GM18909 (cell line): Measurements from ENCODE around the gene NCBP2.
"Not testable (repeated sequence)": the region's sequence is repeated elsewhere in the genome, so short reads cannot be mapped to it uniquely, and the experiment has no call there.

ENCODE experiments used
- ATAC-seq: cut with Tn5 transposase; IDR thresholded peaks from one replicate; pipeline ENCODE4 v1.9.1; 2021; ENCODE audit warnings: mild to moderate bottlenecking; ENCODE audit not compliant: unreplicated experiment, poor library complexity

The NCBP2 gene

DNA sequence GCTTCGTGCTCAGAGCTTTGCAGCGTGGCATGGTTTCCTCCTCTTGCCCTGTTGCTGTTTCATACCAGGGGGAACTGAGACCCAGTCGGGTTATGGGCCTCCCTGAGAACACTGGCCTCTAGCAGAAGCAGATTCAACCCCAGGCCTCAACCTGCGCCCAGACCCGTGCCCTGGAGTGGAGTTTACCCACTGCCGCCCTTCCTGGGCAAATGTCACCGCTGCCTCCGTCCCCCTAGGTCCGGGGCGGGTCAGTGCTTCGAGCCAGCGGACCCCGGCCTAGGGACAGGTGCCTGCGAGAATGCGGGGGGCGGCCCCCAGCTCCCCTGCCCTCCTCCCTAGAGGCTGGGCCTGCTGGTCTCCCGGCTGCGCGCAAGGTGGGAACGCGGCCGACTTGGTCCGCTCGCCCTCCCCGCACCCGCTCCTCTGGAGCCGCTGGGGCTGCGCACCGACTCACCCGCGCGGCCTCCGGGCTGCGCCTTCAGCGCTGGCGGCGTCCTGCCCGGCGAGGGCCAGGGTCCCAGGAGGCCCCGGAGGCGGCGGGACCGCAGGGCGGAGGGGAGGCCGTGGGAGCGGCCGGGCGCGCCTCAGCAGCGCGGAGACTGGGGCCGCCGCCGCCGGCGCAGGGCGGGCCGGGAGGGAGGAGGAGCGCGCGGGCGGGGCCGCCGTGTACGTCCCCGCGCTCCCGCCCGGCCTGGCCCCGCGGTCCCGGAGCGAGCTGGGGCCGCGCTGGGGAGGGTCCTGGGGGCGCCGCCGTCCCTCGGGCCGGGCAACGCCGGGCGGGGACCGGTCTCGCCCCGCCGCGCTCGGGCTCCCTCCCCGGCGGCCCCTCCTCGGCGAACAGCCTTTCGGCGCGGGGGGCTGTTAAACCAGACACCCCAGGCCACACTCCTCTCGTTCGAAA, 26.2 kb upstream of the NCBP2 start, which contains the start of gene PIGZ:
TSS of gene PIGZ (minus strand) at position 601 of the 901 bp plus-strand sequence. CDS start 16,802 bp downstream, outside the sequence.
- ATAC-seq, result peak; percentile 64

DNA sequence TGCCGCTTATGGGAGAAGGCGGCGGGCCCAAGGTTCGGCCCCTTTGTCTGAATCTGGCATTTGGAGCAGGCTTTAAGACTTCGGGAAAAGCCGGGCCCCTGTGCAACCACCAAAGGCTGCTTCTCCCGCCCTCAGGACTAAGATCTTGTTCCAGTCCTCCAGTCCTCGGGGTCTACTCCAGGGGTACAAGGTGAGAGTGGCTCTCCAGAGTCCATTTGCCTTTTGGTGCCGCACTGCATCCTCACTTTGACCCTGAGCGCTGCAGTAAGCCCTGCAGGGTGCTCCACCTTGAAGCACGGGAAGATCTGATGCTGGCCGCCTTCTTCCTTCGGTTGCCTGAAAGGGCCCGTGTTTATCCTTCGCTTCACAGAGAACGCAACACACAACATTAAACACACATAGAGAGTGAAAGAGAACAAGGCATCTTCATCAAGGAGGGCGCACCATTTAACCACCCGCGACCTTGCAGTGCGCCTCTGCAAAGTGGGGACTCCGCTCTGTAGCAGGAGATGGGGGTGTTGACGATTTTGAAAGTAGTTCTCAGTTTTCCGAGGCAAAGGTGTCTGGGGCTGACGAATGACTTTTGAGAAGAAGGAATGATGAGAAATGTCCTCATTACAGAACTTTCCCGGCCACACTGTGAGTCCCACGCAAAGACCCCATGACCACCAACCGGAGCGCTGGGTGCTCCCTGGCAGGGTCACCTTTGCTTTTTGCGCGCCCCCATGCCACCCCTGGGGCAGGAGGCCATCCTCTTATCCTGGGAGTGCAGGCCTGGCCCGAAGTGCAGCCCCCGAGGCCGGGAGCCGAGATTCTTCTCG, 25.3 kb upstream of the NCBP2 start:
- ATAC-seq, result no peak

DNA sequence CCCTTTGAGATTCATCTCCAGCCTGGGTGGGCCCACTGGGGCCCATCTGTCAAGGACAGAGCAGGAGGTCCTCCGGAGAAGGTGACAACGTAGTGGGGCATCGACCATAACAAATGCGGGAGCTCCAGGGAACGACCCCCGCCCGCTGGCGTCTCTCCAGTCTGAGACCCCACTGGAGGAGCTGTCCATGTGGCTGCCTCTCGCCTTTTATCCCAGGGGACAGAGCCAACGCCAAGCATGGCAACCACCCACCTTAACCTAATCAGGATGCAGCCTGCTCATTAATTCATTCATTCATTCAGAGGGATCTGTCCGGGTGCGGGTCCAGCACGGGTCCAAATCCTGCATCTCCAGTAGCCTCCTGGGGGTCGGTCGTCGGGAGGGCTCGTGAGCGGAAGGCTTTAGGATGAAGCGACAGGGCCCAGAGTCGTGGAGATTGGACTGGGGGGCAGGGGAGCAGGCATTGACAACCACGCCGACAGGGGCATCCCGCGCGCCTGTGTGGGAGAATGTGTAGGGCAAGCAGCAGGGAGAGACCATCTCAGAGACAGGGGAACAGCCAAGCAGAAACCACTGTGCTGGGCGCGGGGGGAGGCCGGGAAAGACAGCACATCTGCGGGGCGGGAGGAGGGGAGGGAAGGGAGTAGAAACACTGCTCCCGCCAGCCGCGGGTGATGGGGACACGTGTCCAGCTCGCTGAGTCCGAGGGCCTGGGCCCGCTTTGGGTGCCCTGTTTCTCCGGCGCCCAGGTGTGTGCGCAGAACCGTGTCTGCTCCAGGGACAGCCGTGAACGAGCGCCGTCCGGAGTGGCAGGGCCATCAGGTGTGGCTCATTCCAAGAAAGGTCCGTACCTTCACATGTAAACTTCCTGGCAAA, 24.4 kb upstream of the NCBP2 start:
- ATAC-seq, result no peak

DNA sequence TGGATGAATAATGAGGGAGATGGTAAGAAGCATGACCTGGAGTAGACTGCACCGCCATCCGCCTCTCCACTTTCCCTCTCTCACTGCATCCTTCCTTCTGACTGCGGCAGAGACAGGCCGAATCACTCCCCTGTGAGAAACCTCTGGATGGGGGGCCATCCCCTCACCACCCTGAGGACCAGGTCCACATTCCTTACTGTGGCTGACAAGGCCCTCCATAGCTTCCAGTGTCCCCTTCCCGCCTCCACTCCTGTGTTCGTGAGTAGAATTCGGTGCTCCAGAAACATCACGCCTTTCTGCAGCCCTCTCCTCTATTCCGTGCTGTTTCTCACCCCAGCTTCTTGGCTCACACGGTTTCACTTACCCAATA, 23.5 kb upstream of the NCBP2 start:
- no peak for ATAC-seq

DNA sequence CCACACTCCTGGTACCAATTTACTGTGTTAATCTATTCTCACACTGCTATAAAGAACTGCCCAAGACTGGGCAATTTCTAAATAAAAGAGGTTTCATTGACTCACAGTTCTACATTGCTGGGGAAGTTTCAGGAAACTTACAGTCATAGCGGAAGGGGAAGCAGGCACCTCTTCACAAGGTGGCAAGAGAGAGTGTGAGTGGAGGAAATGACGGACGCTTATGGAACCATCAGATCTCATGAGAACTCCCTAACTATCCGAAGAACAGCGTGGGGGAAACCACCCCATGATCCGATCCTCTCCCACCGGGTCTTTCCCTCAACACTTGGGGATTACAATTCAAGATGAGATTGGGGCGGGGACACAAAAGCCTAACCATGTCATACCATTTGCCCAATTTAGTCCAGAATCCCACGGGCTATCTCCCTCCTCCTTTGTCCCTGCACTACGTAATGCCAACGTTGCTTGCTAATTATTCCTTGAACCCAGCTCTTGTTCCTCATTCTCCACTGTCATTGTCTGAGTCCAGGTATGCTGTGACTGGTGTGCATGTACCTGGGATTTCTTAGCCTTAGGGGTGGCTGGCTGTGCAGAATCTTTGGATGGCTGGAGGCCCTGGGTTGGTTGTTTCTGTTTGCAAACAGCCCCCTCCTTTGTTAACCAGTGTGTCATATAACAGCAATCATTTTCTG, 22.9 kb upstream of the NCBP2 start:
- no peak for ATAC-seq

DNA sequence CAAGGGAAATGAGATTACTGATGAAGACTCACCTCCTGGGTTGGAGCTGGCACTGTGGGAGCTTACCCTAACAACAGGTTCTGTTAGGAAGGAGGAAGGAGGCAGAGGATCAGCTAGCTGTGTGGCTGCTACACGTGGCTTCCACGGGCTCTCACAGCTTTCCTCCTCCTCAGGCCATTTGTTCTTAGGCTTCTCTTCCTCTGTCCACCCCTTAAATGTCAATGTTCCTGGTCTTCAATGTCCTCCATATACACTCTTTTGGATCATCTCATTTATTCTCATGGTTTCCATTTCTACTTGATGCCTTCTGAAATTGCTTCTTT, 21.3 kb upstream of the NCBP2 start:
- no peak for ATAC-seq

DNA sequence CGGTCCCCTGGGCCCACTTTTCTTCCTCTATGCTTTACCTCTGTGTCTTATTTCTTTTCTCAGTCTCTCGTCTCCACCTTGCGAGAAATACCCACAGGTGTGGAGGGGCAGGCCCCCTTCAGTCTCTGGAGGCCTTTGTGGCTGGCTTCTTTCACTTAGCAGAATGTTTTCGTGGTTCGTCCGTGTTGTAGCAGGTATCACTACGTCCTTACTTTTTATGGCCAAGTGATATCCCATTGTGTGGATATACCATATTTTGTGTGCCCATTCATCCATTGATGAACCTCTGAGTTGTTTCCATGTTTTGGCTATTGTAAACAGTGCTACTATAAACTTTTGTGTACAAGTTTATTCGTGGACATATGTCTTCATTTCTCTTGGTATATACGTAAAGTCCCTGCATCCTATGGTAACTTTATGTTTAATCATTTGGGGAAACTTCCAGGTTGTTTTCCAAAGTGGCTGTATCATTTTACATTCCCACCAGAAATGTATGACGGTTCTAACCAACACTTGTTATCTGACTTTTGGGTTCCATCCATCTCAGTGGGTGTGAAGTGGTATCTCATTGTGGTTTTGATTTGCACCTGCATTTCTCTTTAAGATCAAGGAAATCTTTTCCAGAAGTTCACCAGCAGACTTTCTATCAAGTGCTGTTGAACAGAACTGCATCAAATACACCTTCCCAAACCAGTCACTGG, 20.8 kb upstream of the NCBP2 start:
- ATAC-seq, result peak; percentile 54

DNA sequence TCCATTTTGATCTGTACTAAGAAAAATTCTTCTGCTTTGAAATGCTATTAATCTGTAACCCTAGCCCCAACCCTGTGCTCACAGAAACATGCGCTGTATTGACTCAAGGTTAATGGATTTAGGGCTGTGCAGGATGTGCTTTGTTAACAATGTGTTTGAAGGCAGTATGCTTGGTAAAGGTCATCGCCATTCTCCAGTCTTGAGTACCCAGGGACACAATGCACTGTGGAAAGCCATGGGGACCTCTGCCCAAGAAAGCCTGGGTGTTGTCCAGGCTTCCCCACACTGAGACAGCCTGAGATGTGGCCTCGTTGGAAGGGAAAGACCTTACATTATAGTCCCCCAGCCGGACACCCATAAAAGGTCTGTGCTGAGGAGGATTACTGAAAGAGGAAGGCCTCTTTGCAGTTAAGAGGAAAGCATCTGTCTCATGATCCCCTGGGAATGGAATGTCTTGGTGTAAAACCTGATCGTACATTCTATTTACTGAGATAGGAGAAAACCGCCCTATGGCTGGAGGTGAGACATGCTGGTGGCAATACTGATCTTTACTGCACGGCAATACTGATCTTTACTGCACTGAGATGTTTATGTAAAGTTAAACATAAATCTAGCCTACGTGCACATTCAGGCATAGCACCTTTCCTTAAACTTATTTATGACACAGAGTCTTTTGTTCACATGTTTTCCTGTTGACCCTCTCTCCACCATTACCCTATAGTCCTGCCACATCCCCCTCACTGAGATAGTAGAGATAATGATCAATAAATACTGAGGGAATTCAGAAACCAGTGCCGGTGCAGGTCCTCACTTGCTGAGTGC, 20.0 kb upstream of the NCBP2 start:
- no peak for ATAC-seq

DNA sequence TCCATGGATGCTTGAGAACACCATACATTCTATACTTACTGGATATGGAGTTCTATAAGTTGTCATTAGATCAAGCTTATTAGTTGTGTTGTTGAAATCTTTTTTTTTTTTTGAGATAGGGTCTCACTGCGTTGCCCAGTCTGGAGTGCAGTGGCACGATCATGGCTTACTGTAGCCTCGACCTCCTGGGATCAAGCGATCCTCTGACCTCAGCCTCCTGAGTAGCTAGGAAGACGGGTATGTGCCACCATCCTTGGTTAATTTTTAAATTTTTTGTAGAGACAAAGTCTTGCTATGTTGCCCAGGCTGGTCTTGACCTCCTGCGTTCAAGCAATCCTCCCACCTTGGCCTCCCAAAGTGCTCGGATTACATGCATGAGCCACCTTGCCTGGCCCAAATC, 12.5 kb upstream of the NCBP2 start:
- ATAC-seq, result no peak

DNA sequence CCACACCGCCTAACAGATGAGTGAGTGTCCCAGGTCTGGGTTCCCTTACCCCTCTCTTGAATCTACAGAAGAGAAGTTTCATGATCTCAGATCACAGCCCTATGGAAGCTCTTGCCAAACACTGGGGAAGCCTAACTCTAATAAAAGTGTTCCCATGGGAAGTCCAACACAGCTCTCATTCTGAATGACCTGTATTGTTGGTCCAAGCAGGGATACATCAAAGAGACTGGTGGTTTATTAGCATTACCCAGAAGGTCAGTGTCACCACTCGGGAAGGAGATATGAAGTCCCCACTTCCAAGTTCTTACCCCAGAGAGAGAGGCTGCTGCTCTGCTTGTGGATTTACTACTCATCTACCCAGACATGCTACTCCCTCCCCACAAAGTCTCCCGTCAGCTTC, 9.0 kb upstream of the NCBP2 start:
- no peak for ATAC-seq

DNA sequence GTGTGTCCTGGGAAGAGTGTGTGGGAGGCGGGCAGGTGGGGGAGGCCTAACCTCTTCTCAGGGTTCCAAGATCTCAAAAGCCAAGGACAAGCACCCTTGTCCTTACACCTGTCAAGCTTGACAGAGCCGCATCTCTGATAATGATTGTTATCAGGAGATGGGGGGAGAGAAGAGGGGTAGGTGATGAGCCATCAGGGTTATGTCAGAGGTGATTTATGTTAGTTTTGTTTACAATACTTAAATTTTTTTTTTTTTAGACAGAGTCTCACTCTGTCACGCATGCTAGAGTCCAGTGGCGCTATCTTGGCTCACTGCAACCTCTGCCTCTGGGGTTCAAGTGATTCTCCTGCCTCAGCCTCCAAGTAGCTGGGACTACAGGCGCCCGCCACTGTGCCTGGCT, 7.4 kb upstream of the NCBP2 start:
- no peak for ATAC-seq

DNA sequence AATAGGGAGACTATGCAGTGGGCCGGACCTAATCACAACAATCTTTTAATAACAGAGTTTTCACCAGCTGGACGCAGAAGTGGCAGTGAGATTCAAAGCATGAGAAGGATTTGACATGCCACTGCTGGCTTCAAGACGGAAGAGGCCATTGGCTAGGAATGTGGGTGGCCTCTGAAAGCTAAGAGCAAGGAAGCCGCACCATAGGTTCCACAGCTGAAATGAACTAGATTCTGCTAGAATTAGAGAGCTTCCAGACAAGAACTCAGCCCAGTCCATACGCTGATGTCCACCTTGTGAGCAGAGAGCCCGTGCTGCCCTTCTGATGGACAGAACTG, 6.9 kb upstream of the NCBP2 start:
- no peak for ATAC-seq

DNA sequence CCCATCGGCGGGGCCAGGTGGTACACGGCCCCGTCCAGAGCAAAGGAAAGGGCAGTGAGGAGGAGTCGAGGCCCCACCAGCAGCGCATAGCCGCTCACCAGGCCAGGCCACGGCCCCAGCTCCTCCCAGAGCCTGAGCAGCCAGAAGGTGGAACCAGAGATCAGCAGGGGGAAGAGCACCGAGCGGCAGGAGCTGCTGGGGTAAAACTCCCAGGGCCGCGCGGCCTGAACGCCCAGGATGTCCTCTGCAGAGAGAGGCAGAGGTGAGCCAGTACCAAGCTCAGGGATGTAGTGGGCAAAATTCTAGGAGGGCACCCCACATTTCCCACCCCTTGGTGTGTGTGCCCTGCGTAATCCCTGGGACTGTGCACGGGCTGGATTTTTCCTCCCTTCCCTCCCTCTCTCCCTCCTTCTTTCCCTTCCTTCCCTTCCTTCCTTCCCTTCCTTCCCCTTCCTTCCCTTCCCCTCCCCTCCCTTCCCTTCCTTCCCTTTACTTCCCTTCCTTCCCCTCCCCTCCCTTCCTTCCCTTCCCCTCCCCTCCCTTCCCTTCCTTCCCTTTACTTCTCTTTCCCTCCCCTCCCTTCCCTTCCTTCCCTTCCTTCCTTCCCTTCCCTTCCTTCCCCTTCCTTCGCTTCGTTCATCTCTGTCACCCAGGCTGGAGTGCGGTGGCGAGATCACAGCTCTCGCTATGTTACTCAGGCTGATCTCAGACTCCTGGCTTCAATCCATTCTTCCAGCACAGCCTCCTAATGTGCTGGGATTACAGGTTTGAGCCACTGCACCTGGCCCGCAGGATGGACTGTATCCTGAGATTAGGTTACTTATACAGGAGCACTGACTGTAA, 6.3 kb upstream of the NCBP2 start:
- ATAC-seq, result no peak

DNA sequence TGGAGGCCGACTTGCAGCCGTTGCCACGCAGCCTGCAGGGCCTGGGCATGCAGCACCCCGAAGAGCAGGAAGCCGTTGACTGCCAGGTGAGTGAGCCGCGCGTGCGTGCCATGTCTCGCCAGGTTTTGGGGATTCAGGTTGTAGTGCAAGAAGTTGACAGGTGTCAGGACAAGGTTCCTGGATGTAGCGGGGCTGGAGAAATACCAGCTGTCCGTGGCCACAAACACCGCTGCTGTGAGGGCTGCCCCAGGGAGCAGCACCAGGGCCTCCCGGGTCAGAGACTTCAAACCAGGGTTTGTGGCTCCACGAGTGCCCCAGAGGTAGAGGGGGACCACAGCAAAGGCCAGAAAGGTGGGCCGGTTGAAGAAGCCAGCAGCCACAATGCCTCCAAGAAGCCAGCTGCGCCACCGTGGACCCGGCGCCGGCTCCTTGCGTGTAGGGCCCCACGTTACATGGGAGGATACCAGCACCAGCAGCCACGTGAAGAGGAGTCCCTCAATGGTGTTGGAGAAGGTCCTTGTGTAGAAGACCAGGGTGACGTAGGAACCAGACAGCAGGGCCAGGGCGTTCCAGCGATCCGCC, 5.6 kb upstream of the NCBP2 start:
- ATAC-seq, result no peak

DNA sequence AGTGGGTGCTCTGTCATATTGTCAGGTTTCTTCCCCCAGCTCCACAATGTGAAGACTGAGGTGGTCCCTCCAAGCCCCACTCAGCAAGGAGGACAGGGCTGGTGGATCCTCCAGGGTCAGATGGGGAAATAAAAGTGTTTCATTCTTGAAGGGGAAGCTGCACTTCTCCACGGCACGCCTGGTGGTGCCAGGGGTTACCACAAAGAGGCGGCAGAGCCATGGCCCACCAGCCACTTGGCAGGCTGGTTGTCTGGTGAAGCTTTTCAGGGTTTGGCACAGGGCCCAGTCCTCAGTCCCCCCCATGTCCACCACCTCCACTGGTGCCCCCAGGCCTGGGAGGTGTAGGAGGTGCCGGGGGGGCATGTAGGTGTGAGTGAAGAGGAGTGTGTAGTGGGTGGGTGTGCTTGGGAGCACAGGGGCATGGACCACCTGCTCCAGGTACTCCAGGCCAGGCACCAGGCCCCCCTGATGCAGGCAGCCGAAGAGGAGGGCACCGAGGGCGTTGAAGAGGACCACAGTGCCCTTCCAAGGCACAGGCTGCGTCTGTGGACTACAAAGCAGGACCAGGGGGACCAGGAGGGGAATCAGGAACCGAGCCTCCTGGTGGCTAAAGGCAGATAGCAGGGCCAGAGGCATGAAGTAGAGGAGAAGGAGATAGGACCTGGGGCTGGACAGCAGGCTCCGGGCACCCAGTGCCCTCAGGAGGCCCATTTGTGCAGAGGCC, 5.0 kb upstream of the NCBP2 start:
- no peak for ATAC-seq

DNA sequence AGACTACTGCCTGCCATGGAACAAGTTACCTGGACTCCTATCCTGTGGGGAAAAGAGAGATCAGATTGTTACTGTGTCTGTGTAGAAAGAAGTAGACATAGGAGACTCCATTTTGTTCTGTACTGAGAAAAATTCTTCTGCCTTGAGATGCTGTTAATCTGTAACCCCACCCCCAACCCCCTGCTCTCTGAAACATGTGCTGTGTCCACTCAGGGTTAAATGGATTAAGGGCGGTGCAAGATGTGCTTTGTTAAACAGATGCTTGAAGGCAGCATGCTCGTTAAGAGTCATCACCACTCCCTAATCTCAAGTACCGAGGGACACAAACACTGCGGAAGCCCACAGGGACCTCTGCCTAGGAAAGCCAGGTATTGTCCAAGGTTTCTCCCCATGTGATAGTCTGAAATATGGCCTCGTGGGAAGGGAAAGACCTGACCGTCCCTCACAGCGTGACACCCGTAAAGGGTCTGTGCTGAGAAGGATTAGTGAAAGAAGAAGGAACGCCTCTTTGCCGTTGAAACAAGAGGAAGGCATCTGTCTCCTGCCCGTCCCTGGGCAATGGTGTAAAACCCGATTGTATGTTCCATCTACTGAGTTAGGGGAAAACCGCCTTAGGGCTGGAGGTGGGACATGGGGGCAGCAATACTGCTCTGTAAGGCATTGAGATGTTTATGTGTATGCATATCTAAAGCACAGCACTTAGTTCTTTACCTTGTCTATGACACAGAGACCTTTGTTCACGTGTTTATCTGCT, 1.9 kb upstream of the NCBP2 start:
- not testable (repeated sequence) for ATAC-seq
